Kidney (tissue), 14 donors: ENCODE data around the gene PSMA5. TPM values are rescaled to one million over a fixed set of nuclear protein-coding genes. Genes with fewer than 3 reads are reported as not detected.

Experiments
- DNase-seq, 5 donors: peaks; one replicate each; pipeline ENCODE4 v3.0.0-alpha.2; 2013 to 2020
- FAIRE-seq: peaks from 2 replicates; lab custom pipeline; 2012; peaks lifted over from hg19 to GRCh38; lab: Jason Lieb, UNC
- H3K27ac ChIP-seq, 2 donors: one replicate each; pipeline ENCODE4 v1.7.0; 2013; ENCODE audit warnings: low read depth in 2 of 2, low read length in 2 of 2, inconsistent platforms in 1 of 2
- H3K27me3 ChIP-seq: one replicate; pipeline ENCODE4 v1.7.1; 2013; ENCODE audit warnings: low read length, inconsistent platforms; ENCODE audit not compliant: control insufficient read depth, insufficient read depth
- H3K36me3 ChIP-seq, 3 donors: one replicate each; pipeline versions ENCODE4 v1.7.0 to v1.7.1; 2013; ENCODE audit warnings: low read length in 3 of 3, control low read depth in 1 of 3, inconsistent platforms in 1 of 3; ENCODE audit not compliant: insufficient read depth in 3 of 3, control insufficient read depth in 2 of 3
- H3K4me1 ChIP-seq, 3 donors: one replicate each; pipeline versions ENCODE4 v1.7.0 to v1.7.1; 2013; ENCODE audit warnings: low read length in 3 of 3, inconsistent platforms in 1 of 3, low read depth in 1 of 3; ENCODE audit not compliant: control insufficient read depth in 2 of 3, insufficient read depth in 2 of 3
- H3K4me3 ChIP-seq, 3 donors: one replicate each; pipeline versions ENCODE4 v1.7.0 to v1.8.1; 2013; ENCODE audit warnings: low read length in 3 of 3, control low read depth in 1 of 3, inconsistent platforms in 1 of 3
- H3K9ac ChIP-seq, 3 donors: one replicate each; pipeline versions ENCODE4 v1.7.0 to v1.7.1; 2013; ENCODE audit warnings: low read length in 3 of 3, control low read depth in 1 of 3, inconsistent platforms in 1 of 3
- H3K9me3 ChIP-seq, 3 donors: one replicate each; pipeline versions ENCODE4 v1.7.0 to v1.7.1; 2013; ENCODE audit warnings: low read length in 3 of 3, control low read depth in 1 of 3, inconsistent platforms in 1 of 3; ENCODE audit not compliant: control insufficient read depth in 2 of 3, insufficient read depth in 1 of 3
- CTCF ChIP-seq: IDR thresholded peaks from 3 replicates; pipeline ENCODE4 v1.5.1; 2012; ENCODE audit warnings: mild to moderate bottlenecking, moderate library complexity, borderline replicate concordance; ENCODE audit not compliant: insufficient read depth; ENCODE audit errors: extremely low read depth
- intact Hi-C: fragments of 100-400 bp; cut with DNase I; formaldehyde crosslinking; loops from one replicate; pipeline ENCODE4 v1.11.1; 2022
- polyA plus RNA-seq: library from polyadenylated mRNA; stranded (reverse); fragments of 350-450 nt; fragmentation: Illumina TruSeq; extraction: RNeasy Lipid Tissue Mini Kit (QIAGEN cat#74804); gene quantifications from one replicate; pipeline ENCODE4 v1.2.3, GENCODE V29; 2014; ENCODE audit warnings: low read depth, low replicate concordance; ENCODE audit not compliant: insufficient read depth
- total RNA-seq: library from RNA; stranded (reverse); fragmentation: NEBNext Ultra II Directional; extraction: Animal tissue kit (Norgen Biotek cat#: 25700); gene quantifications from one replicate; pipeline ENCODE4 v1.2.1, GENCODE V29; 2021
- donor health status: control.
- donor health status: control.
- donor health status: control.
- donor health status: control.
- donor health status: control.
- donor health status: DM: yes; HTN: yes; CAD: no.
- donor health status: Normal renal cell carcinoma (clear cell type).

The PSMA5 gene
- total and polyA plus RNA-seq, 2 donors from 2014 or later = 71.4 to 91.1 TPM

GRCh38 chr1:109350655-109351054, 75.6 kb downstream of the PSMA5 start:
- no peak for FAIRE-seq

DNA sequence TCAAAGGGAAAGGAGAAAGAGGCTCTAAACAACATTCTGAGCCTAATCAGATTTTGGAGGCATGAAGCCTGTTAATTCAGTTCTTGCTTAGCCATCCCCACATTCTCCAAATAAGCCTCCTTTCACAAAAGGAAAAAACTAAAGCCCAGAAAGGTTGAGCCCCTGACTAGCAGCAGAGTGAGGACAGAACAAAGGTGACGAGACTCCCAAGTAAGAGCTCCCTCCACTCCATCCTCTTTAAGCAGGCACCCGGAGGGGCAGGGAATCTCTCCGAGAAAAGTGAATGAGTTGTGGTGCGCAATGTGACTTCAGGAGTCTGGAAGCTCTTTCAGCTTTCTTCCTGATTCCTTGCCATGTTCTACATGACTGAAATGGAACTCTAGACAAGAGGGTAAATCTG, 76.1 kb downstream of the PSMA5 start:
- no peaks in the 10 kb centered on the region for H3K4me1 ChIP-seq
- no peaks in the 10 kb centered on the region for H3K27me3 ChIP-seq
- H3K9ac ChIP-seq = no peak overlapping the region
- FAIRE-seq = no peak
- H3K9me3 ChIP-seq = no peaks in the 10 kb centered on the region
- intact Hi-C loops = no loop called here
- TF ChIP-seq CTCF = no peak
- no peak overlapping the region for H3K4me3 ChIP-seq
- H3K27ac ChIP-seq = no peak overlapping the region
- peaks cover 0 to 23% (median 22%) of the 10 kb centered on the region in 3 donors for H3K36me3 ChIP-seq
- no peak for DNase-seq

More at GRCh38 chr1:109350655-109351054, 75.6 kb downstream of the PSMA5 start:
- H3K4me1 ChIP-seq = no peaks in the 10 kb centered on the region
- no peak overlapping the region for H3K27ac ChIP-seq
- H3K27me3 ChIP-seq = no peaks in the 10 kb centered on the region
- TF ChIP-seq CTCF = no peak
- H3K9me3 ChIP-seq = no peaks in the 10 kb centered on the region
- H3K36me3 ChIP-seq = peaks cover 0 to 23% (median 22%) of the 10 kb centered on the region in 3 donors
- H3K9ac ChIP-seq = no peak overlapping the region
- intact Hi-C loops = no loop called here
- no peak for DNase-seq
- no peak overlapping the region for H3K4me3 ChIP-seq

Other genes with a start within 250 kb of the PSMA5 start
- gene SARS1, start 212.5 kb downstream of the PSMA5 start, total RNA-seq = 181 TPM
- gene SARS1, start 212.5 kb downstream of the PSMA5 start, polyA plus RNA-seq = 114 TPM
- gene CELSR2, start 176.9 kb downstream of the PSMA5 start, total RNA-seq = 65.6 TPM
- 10.6 TPM for gene CELSR2, start 176.9 kb downstream of the PSMA5 start, polyA plus RNA-seq
- gene PSRC1, start 143.3 kb downstream of the PSMA5 start, total RNA-seq = 4.2 TPM
- 3.5 TPM for gene PSRC1, start 143.3 kb downstream of the PSMA5 start, polyA plus RNA-seq
- 0.19 TPM for gene MYBPHL, start 119.4 kb downstream of the PSMA5 start, total RNA-seq
- not detected for gene MYBPHL, start 119.4 kb downstream of the PSMA5 start, polyA plus RNA-seq
- 169 TPM for gene SORT1, start 28.5 kb downstream of the PSMA5 start, total RNA-seq
- 33.5 TPM for gene SORT1, start 28.5 kb downstream of the PSMA5 start, polyA plus RNA-seq
- gene SYPL2, start 40.1 kb upstream of the PSMA5 start, total RNA-seq = 6.7 TPM
- gene SYPL2, start 40.1 kb upstream of the PSMA5 start, polyA plus RNA-seq = 9.8 TPM
- 7.3 TPM for gene ATXN7L2, start 57.5 kb upstream of the PSMA5 start, total RNA-seq
- gene ATXN7L2, start 57.5 kb upstream of the PSMA5 start, polyA plus RNA-seq = 5.7 TPM
- 18.0 TPM for gene CYB561D1, start 67.6 kb upstream of the PSMA5 start, total RNA-seq
- gene CYB561D1, start 67.6 kb upstream of the PSMA5 start, polyA plus RNA-seq = 5.2 TPM
- 8.5 TPM for gene AMIGO1, start 83.3 kb upstream of the PSMA5 start, total RNA-seq
- 5.1 TPM for gene AMIGO1, start 83.3 kb upstream of the PSMA5 start, polyA plus RNA-seq
- not detected for gene GPR61, start 113.4 kb upstream of the PSMA5 start, total RNA-seq
- not detected for gene GPR61, start 113.4 kb upstream of the PSMA5 start, polyA plus RNA-seq
- 8.0 TPM for gene GNAI3, start 122.2 kb upstream of the PSMA5 start, total RNA-seq
- 4.2 TPM for gene GNAI3, start 122.2 kb upstream of the PSMA5 start, polyA plus RNA-seq
- not detected for gene GNAT2, start 193.2 kb upstream of the PSMA5 start, total RNA-seq
- not detected for gene GNAT2, start 193.2 kb upstream of the PSMA5 start, polyA plus RNA-seq
- 55.3 TPM for gene AMPD2, start 193.4 kb upstream of the PSMA5 start, total RNA-seq
- gene AMPD2, start 193.4 kb upstream of the PSMA5 start, polyA plus RNA-seq = 21.1 TPM
- 34.0 TPM for gene GSTM4, start 229.7 kb upstream of the PSMA5 start, total RNA-seq
- gene GSTM4, start 229.7 kb upstream of the PSMA5 start, polyA plus RNA-seq = 117 TPM
- 47.1 TPM for gene GSTM2, start 241.6 kb upstream of the PSMA5 start, total RNA-seq
- 116 TPM for gene GSTM2, start 241.6 kb upstream of the PSMA5 start, polyA plus RNA-seq